ENCODE measurements around the gene FBXL14.

Gene FBXL14

DNA sequence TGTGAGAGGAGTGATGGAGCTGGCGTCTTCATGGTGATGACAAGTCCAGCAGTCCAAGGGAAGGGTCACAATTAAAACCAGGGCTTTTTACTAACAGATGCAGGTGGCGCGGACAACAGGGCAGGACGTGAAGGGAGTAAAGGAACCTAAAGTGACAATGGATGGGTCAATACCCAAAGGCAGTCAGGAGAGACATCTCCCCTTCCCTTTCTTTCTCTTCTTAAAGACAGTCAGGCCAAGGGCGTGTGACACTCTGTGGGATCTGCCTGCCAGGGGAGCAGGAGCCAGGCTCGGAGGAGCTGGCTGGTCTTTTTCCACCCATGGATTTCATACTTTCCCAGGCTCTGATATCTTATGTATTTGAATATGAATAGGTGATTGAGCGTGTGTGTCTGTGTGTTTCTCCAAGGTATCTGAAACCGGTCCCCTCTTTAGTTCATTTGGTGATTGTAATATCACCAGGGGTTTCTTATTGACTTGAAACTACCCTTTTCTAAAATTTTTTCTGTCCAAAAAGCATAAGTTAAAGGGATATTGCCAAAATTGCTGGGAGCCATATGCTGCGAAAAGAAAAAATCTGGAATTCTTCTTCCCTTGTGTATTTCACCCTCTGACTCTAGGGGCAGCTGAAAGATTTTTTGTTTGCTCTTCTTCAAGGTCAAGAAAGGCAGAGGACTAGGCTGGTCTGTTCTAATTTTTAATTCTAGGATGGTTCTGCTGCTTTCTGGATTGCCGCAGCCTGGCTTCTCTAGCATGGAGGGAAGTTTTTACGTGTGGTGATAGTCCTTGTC is 61.8 kb downstream of the FBXL14 start:
- no peak for DNase-seq

DNA sequence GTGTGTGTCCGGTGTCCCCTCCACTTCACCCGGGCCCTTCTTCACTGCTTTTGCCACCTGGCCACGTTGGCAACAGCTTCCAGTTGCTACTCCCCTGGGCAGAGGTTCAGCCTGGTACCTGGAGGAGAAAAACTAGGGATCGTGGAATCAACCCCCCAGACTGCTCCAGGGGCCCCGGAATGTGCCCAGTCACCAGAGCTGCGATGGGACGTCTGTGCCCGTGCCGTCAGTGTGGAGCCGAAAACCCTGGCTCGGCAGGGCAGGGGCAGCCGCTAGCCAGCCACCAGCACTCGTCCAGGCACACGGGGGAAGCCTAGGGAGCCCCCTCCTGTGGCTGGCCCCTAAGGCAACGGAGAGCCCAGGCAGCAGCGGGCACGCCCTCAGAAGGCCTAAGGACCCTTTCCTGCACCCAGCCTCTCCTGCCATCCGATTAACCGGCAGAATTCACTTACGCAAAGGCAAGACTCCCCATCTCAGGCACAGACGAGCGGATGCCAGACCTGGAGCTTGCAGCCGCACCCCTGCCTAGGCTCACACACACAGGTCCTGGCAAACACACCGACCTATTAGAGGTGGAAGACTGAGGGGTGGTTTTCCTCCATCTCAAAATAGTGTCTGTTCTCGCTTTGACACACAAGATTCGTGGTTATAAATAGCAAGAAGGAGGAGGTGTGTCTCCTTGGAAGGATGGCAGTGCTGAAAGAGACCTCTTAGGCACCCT is 62.6 kb downstream of the FBXL14 start:
- DNase-seq, result no peak

DNA sequence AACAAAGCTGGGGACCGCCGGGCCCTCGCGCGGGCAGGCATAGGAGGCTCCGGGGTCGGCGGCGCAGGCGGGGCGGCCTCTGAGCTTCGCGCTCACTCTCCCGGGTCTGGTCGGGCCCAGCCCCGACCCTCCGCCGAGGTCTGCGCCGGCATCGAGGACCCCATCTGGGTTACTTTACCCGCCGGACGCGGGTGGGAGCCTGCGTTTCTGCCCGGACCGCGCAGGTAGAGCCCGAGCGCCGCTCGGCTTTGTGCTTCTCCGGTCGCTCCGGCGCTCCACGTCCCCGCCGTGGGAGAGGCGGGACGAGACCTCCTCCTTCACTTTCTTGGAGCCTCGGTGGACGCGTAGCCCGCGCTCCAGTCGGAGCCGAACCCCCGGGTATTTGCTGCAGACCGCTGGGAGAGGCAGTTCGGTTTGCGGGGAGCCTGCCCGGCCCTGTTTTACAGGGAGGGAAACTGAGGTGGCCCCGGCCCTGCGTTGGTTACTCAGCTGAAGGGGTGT is 63.2 kb downstream of the FBXL14 start:
- DNase-seq, result no peak

DNA sequence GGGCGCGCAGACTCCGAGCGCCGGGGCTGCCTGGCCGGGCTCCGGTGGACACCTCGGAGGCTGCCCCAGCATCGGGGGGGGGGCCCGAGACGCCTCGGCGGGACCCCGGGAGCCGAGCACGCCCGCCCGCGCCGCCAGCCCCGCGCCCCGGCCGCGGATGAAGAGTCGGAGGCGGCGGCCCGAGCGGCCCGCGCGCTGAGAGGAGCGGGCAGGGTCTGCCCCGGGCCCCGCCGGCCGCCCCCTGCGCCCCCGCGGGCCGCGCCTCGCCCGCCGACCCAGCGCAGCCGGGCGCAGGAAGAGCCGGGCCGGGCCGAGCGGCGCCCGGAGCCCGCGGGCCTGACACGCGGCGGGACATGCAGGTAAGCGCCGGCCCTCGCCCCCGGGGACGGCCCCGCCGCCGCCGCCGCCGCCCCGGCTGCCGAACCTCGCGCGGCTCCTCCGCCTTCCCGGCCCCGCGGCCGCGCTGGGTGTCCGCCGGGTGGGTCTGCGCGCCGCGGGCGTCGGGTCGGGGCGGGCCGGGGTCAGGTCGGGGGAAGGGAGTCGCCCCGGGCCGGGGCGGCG is 63.7 kb downstream of the FBXL14 start:
- DNase-seq, result no peak

DNA sequence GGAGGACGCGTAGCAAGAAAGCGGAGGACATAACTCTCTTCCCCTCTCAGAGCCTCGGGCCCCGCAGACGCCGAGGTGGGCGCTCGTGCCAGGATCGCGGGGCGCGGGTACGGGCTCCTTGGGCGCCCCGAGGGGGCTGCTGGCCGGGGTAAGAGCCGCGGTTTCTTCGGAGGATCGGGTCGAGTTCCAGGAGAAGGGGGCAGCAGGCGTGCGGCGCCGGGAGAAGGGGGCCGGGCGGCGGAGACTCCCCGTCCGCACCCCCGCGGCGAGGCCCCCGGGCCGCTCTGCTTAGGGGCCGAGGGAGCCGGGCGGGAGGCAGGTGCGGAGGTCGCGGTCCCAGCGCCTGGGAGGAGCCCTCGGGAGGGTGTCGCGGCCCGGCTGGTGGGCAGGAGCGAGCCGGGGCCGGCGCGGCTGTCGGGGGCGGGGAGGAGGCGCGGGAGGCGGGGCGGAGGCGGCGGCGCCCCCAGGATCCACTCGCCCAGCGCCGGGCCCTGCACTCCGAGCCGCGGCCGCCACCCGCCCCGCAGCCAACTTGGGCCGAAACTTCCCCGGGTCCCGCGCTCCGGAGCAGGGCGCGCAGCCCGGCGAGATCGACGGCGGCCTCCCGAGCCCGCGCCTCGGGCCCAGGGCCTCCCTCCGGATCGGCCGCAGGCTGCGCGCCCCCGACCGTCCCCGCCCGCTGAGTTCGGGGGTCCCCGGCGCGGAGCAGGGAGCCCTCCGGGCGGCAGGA is 64.4 kb downstream of the FBXL14 start:
- DNase-seq, result no peak

DNA sequence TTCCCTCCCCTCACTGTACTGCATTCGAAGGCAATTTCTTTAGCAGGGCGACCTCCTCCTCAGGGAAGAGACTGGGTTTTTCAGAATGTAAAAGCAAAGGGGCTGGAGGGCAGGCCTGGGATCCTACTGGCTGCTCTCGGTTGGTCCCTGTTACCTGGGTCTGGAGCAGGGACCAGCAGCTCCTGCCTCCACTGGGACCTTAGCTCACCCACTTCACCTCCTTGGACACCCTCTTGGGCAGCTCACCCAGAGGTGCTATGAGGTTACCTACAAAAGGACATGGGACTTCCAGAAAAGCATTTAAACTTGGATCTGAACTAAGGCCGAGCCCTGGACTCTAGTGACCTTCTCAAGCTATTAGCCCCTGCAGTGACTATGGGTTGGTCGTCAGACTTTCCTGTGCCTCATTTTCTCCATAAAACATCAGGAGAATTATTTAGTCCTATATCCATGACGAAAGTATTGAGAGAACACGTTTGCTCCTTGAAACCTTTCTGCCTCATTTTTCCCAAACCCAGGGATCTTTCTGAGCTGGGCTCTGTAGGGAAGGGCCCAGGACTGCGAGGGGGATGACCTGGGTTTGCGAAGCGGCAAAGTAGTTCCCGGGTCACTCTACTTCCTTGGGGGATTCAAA is 65.0 kb downstream of the FBXL14 start:
- DNase-seq, result no peak

DNA sequence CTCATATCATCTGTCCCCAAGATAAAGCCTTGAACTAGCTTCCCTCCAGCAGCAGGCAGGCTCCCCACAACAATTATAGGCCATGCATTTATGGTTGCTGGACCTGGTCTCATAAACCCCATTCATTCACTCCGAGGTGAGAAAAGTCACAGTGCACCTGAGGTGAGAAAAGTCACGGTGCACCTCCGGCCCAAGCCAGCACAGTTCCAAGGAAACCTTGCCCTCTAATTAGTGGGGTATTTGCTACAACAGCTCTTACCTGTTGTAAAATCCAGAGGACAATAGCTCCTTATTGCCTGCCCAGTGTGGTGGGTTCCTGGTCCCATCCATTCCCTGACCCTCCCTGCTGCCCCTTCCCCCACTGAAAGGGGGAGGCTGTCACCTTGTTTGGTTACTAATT is 65.6 kb downstream of the FBXL14 start:
- DNase-seq, result no peak

DNA sequence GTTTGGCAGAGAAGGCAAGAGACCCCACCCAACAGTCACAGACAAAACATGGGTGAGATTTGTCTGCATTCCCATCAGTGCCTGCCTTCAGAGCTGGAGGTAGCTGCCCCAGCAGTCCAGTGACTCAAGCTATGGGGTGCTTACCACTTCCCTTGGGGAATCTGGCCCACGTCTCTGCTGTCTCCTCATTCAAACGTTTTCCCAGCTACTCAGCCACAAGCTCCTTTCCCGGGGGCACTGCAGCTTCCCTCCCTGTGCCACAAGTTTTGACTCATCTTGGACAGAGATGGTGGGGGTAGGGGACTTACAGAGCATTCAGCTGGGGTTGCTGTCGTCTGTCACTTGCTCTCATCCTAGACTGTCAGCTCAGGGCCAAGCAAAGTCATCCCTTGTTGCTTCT is 66.6 kb downstream of the FBXL14 start:
- DNase-seq, result no peak

DNA sequence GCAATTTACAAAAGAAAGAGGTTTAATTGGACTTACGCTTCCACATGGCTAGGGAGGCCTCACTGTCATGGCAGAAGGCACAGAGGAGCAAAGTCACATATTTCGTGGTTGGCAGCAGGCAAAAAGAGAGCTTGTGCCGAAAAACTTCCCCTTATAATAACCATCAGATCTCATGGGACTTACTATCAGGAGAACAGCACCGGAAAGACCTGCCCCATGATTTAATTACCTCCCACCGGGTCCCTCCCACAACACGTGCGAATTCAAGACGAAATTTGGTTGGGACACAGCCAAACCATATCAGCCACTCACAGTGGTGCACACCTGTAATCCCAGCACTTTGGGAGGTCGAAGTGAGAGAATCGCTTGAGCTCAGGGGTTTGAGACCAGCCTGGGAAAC is 68.5 kb downstream of the FBXL14 start:
- no peak for DNase-seq

DNA sequence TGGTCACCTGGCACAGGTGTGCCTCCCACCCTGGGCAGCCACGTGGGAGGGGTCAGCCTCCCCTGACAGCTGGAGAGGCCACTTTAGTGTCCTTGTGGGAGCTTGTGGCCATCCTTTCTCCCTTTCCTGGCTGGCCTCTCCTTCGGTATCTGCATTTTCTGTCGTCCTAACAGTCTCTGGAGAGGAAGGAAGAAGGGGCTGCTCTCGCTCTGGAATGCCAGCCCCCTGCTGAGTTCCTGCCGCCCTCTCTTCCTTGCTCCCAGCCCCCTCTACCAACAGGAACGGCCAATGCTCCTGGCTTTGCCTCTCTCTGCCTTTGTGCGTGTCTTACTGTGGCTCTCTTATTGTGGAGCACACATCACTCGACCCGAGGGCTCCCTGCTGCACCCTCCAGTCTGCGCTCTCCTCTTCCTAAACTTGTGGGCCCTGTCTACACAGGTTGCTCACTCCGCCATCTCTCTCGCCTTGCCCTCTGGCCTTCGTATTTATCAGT is 70.8 kb downstream of the FBXL14 start:
- DNase-seq, result no peak

DNA sequence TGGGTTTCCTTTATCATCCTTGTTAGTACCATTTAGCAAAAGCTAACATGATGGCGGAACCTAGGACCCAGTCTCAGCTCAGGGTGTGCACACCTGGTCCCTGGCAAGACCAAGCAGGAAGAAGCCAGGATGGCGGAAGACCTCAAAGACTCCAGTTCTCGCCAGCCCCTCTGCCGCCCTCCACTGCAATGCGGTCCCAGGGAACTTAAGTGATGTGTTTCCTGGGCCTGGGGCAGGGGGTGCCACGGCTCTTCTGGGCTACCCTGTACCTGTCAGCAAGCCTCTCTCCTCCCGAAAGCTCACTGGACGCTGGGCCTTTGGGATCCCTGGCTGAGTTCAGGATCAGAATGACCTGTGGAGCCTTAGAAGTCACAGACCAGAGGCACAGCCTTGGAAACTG is 71.3 kb downstream of the FBXL14 start:
- no peak for DNase-seq

DNA sequence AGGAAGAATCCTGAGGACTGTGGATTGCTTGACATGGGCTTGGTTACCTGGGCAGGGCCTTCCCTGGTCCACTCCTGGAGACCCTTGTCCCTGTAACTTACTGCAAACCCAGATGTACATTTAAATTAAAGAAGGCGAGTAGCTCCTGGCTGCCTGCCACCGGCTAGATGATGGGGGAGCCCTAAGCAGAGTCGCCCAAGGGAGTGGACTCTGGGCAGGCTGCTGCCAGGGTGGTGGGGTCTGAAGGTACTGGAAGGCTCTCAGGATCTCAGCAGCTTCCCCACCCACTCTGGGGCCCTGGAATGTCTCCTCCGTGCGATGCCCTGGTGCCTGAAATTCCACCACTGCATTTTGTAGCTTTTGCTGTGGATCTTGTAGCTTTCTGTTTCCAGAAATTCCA is 74.7 kb downstream of the FBXL14 start:
- no peak for DNase-seq

DNA sequence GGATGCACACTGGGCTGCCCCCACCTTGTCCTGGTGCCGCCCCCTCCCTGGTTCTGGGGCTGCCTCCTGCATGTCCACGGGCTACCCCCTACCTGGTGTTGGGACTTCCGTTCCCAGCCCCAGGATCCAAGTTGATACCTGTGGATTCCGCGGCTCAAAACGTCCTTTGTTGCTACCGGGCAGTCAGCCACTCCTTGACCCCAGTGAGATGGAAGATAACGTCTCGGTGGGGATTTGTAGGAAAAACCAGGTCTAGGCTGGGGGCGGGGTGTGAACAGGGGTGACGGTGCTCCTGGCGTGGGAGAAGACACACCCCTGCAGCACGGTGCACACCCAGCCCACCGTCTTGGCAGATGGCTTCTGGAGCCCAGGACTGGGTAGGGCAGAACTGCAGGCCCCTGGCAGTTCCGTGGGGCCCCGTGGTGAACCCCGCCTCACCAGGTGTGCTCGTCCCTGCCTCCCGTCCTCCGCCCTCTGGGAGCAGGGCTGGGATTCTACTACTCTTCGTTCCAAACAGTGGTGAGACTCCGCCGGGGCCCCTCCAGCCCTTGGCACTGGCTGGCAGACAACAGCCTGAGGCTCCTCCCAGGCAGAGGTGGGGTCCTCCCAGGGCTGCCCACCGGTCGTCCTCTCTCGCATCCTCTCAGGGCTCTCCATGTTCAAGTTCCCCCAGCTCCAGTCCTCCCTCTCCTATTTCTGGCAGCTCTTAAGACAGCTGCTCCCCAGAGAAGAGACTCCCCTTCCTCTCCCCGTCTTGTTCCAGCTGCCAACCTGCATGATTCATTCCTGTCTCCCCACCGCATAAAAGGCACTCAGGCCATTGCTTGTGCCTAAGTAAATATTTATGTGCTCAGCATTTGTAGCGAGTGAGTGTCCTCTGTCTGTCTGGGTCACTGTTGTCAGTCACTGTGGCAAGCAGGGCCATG is 75.5 kb downstream of the FBXL14 start:
- peak; percentile 74 for DNase-seq

DNA sequence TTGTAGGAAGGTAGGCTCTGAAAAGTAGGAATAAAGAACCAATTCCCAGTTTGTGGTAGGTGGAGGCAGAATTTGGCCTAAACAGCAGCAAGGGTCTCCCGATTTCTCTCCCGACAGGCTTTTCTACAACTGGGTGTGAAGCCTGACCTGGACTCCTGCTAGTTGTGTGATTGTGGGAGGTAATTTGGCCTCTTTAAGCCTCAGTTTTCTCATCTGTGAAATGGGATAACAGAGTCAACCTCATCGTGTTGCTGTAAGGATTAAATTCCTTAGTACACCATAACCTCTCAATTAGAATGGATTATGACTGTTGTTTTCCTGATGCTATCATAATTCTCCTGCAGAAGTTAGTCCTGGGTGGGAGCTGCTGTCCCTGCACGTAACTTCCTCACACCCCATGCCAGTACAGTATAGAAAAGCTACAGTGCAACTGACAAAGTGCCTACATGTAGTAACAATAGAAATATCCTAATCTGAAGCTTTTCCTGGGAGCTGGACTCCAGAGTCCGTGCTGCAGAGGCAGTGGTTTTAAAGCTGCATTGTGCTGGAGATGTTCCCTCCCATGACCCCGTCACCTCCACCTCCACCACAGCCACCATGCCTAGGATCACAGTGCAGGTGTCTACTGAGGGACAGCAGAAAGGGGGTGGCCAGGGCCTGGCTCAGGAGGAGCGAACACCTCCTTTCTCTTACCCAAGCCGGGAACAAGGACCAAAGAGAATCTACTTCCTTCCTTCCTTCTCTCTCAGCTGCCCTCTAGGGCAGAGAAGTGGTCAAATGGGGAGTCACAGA is 76.5 kb downstream of the FBXL14 start:
- DNase-seq, result no peak

DNA sequence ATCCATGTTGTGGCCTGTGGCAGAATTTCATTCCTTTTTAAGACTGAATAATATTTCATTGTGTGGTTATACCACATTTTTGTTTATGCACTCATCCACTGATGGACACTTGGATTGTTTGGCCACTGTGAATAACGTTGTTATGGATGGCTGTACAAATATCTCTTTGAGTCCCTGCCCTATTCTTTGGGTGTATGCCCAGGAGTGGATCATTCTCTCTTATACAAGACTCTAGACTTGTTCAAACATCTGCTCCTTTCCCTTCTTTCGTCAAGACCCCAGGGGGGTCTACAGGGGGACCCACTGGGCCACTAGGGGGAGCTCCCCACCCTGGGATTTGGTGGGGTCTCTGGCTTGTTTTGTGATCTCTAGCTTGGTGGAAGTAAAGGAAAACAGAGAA is 77.4 kb downstream of the FBXL14 start:
- no peak for DNase-seq

Measured in NCI-H774 (cell line).